Calu3 (cell line): Measurements from ENCODE around the gene UTP11. TPM values are rescaled to one million over a fixed set of nuclear protein-coding genes. Genes with fewer than 3 reads are reported as not detected.

ENCODE experiments used
- BruUV-seq: library from RNA; stranded (reverse); fragments of 400-500 nt; replicated peaks from 2 replicates; lab custom pipeline; 2021; lab: Mats Ljungman, UMichigan
- CTCF ChIA-PET: fragments of 300-600 bp; sonication (Branson Sonifier 250); formaldehyde crosslinking; loops from one replicate; lab custom pipeline; 2022; ENCODE audit warnings: antibody characterized with exemption; lab: Charles Lee
- DNase-seq: peaks from one replicate; pipeline ENCODE4 v3.0.0; 2022
- H3K27ac Mint-ChIP-seq: one replicate; pipeline ENCODE4 v1.8.0; 2022; ENCODE audit warnings: mixed read lengths; ENCODE audit not compliant: unreplicated experiment
- H3K27me3 Mint-ChIP-seq: one replicate; pipeline ENCODE4 v1.8.0; 2022; ENCODE audit warnings: mixed read lengths; ENCODE audit not compliant: unreplicated experiment
- H3K36me3 Mint-ChIP-seq: one replicate; pipeline ENCODE4 v1.8.0; 2022; ENCODE audit warnings: mild to moderate bottlenecking, moderate library complexity, mixed read lengths; ENCODE audit not compliant: insufficient read depth, unreplicated experiment
- H3K4me1 Mint-ChIP-seq: one replicate; pipeline ENCODE4 v1.8.0; 2022; ENCODE audit warnings: mild to moderate bottlenecking, low read depth, mixed read lengths; ENCODE audit not compliant: unreplicated experiment
- H3K4me3 Mint-ChIP-seq: one replicate; pipeline ENCODE4 v1.8.0; 2022; ENCODE audit warnings: mild to moderate bottlenecking, low read depth, moderate library complexity, mixed read lengths; ENCODE audit not compliant: unreplicated experiment
- H3K9me3 Mint-ChIP-seq: one replicate; pipeline ENCODE4 v1.8.0; 2022; ENCODE audit warnings: low read depth, mixed read lengths; ENCODE audit not compliant: unreplicated experiment
- CTCF ChIP-seq: fragments of 200-600 bp; IDR thresholded peaks from one replicate; pipeline ENCODE4 v1.8.0; 2022; ENCODE audit warnings: antibody characterized with exemption; ENCODE audit not compliant: unreplicated experiment
- intact Hi-C: fragments of 100-400 bp; cut with micrococcal nuclease; formaldehyde crosslinking; loops from one replicate; pipeline ENCODE4 v1.10.0; 2022; ENCODE audit not compliant: unreplicated experiment
- total RNA-seq: library from RNA; stranded (reverse); gene quantifications from 2 replicates; pipeline ENCODE4 v1.2.3, GENCODE V29; 2022

The UTP11 gene
- total RNA-seq, 1 experiment from 2014 or later, result 38.5 TPM

- Mint-ChIP-seq H3K9me3 (no peaks in the 10 kb centered on the region), H3K27me3 (peaks cover 96% of the 10 kb centered on the region), H3K4me3 (no peak overlapping the region), H3K36me3 (no peaks in the 10 kb centered on the region), H3K27ac (no peak overlapping the region), H3K4me1 (peaks cover 24% of the 10 kb centered on the region)
- DNase-seq, result no peak
- no TSS peak for BruUV-seq
- TF ChIP-seq CTCF, result no peak
- intact Hi-C loops, result no loop called here
- CTCF ChIA-PET, result interaction anchor here (1.2 kb wide), 1 partner anchor 16 kb away, joined by 3 read pairs; no protein-coding TSS in a partner anchor
Measured at GRCh38 chr1:38055965-38056364, 43.4 kb downstream of the UTP11 start.

GRCh38 chr1:38059635-38060250 is 47.2 kb downstream of the UTP11 start:
- H3K4me3 Mint-ChIP-seq, result no peak overlapping the region
- CTCF ChIA-PET, result no interaction called here
- H3K4me1 Mint-ChIP-seq, result no peaks in the 10 kb centered on the region
- no TSS peak for BruUV-seq
- no peaks in the 10 kb centered on the region for H3K36me3 Mint-ChIP-seq
- no peak for TF ChIP-seq CTCF
- H3K27me3 Mint-ChIP-seq, result peaks cover 73% of the 10 kb centered on the region
- intact Hi-C loops, result no loop called here
- no peak for DNase-seq
- H3K9me3 Mint-ChIP-seq, result no peaks in the 10 kb centered on the region
- no peak overlapping the region for H3K27ac Mint-ChIP-seq

GRCh38 chr1:38060498-38060897 is 48.0 kb downstream of the UTP11 start:
- Mint-ChIP-seq H3K4me3 (no peak overlapping the region), H3K36me3 (no peaks in the 10 kb centered on the region), H3K27ac (no peak overlapping the region), H3K9me3 (no peaks in the 10 kb centered on the region), H3K4me1 (no peaks in the 10 kb centered on the region), H3K27me3 (peaks cover 65% of the 10 kb centered on the region)
- intact Hi-C loops, result no loop called here
- DNase-seq, result no peak
- BruUV-seq, result no TSS peak
- TF ChIP-seq CTCF, result no peak
- CTCF ChIA-PET, result interaction anchor here (2.1 kb wide), 1 partner anchor 11 kb away, joined by 8 read pairs; no protein-coding TSS in a partner anchor

GRCh38 chr1:38061290-38061689 is 48.8 kb downstream of the UTP11 start:
- CTCF ChIA-PET, result interaction anchor here (2.1 kb wide), 1 partner anchor 10 kb away, joined by 8 read pairs; no protein-coding TSS in a partner anchor
- intact Hi-C loops, result no loop called here
- Mint-ChIP-seq H3K9me3 (no peaks in the 10 kb centered on the region), H3K27ac (no peak overlapping the region), H3K36me3 (no peaks in the 10 kb centered on the region), H3K27me3 (peaks cover 65% of the 10 kb centered on the region), H3K4me1 (no peaks in the 10 kb centered on the region), H3K4me3 (no peak overlapping the region)
- TF ChIP-seq CTCF, result no peak
- no peak for DNase-seq
- no TSS peak for BruUV-seq
